ENCODE measurements around the gene BRICD5. TPM values are rescaled to one million over a fixed set of nuclear protein-coding genes. Genes with fewer than 3 reads are reported as not detected.

BRICD5 gene
- total RNA-seq, 1 experiment from 2014 or later: 7.5 TPM

GRCh38 chr16:2237493-2238149, 27.0 kb upstream of the BRICD5 start:
- no peak for DNase-seq (ENCODE audit: low spot score)

- DNase-seq (ENCODE audit: low spot score): no peak
Observed at GRCh38 chr16:2237102-2237482, 26.4 kb upstream of the BRICD5 start.

- DNase-seq (ENCODE audit: low spot score): no peak
Observed at GRCh38 chr16:2236337-2237101, 25.9 kb upstream of the BRICD5 start, which contains the start of gene DNASE1L2. Gene DNASE1L2 (plus strand): TSS chr16:2236444. CDS start chr16:2236817, 373 bp downstream.

- DNase-seq (ENCODE audit: low spot score): no peak
Observed at GRCh38 chr16:2235695-2236336, 25.2 kb upstream of the BRICD5 start.

- no peak for DNase-seq (ENCODE audit: low spot score)
Observed at GRCh38 chr16:2235234-2235651, 24.6 kb upstream of the BRICD5 start.

GRCh38 chr16:2234813-2235170, 24.1 kb upstream of the BRICD5 start:
- DNase-seq (ENCODE audit: low spot score): no peak

- DNase-seq (ENCODE audit: low spot score): no peak
Observed at GRCh38 chr16:2233872-2234812, 23.5 kb upstream of the BRICD5 start.

GRCh38 chr16:2233046-2233775, 22.5 kb upstream of the BRICD5 start:
- DNase-seq (ENCODE audit: low spot score): no peak

- no peak for DNase-seq (ENCODE audit: low spot score)
Observed at GRCh38 chr16:2232094-2232990, 21.7 kb upstream of the BRICD5 start.

GRCh38 chr16:2231016-2231931, 20.6 kb upstream of the BRICD5 start:
- DNase-seq (ENCODE audit: low spot score): peak; percentile 67

- DNase-seq (ENCODE audit: low spot score): no peak
Observed at GRCh38 chr16:2230376-2230775, 19.7 kb upstream of the BRICD5 start.

GRCh38 chr16:2229632-2230250, 19.1 kb upstream of the BRICD5 start:
- DNase-seq (ENCODE audit: low spot score): no peak

GRCh38 chr16:2229091-2229490, 18.4 kb upstream of the BRICD5 start:
- no peak for DNase-seq (ENCODE audit: low spot score)

GRCh38 chr16:2228161-2228824, 17.6 kb upstream of the BRICD5 start:
- DNase-seq (ENCODE audit: low spot score): no peak

GRCh38 chr16:2226918-2227317, 16.3 kb upstream of the BRICD5 start:
- no peak for DNase-seq (ENCODE audit: low spot score)

- DNase-seq (ENCODE audit: low spot score): no peak
Observed at GRCh38 chr16:2226245-2226793, 15.7 kb upstream of the BRICD5 start.

GRCh38 chr16:2223942-2224486, 13.4 kb upstream of the BRICD5 start:
- peak; percentile 44 for DNase-seq (ENCODE audit: low spot score)

Measured in A172 (cell line).